Keratinocyte (primary cell): Measurements from ENCODE around the gene TBC1D4. TPM values are rescaled to one million over a fixed set of nuclear protein-coding genes. Genes with fewer than 3 reads are reported as not detected.
A peak's percentile ranks its signal among the peaks of the same experiment; 100 is the strongest.

Experiments
- DNase-seq: peaks from one replicate; pipeline ENCODE4 v3.0.0-alpha.2; 2011; ENCODE audit warnings: low read depth, missing footprints, low spot score
- FAIRE-seq: peaks from 2 replicates; lab custom pipeline; 2011; peaks lifted over from hg19 to GRCh38; lab: Jason Lieb, UNC
- H2AFZ ChIP-seq: 2 replicates; pipeline ENCODE4 v1.6.0; 2012; ENCODE audit warnings: low read length, control low read depth, inconsistent platforms; ENCODE audit not compliant: control insufficient read depth
- H3K27ac ChIP-seq: 2 replicates; pipeline ENCODE4 v1.5.1; 2011; ENCODE audit warnings: low read length; ENCODE audit not compliant: control insufficient read depth, insufficient read depth
- H3K27me3 ChIP-seq: 3 replicates; pipeline ENCODE4 v1.6.0; 2011; ENCODE audit warnings: low read length; ENCODE audit not compliant: control insufficient read depth, insufficient read depth; ENCODE audit errors: extremely low read depth
- H3K36me3 ChIP-seq, 2 experiments: 2 replicates in 1 of 2; 3 replicates in 1 of 2; pipeline ENCODE4 v1.5.1; 2011; ENCODE audit warnings: low read length in 2 of 2, mild to moderate bottlenecking in 1 of 2; ENCODE audit not compliant: control insufficient read depth in 2 of 2, insufficient read depth in 2 of 2; ENCODE audit errors: extremely low read depth in 1 of 2
- H3K4me1 ChIP-seq: 3 replicates; pipeline ENCODE4 v1.5.1; 2011; ENCODE audit warnings: low read length; ENCODE audit not compliant: control insufficient read depth, insufficient read depth; ENCODE audit errors: extremely low read depth
- H3K4me2 ChIP-seq: 3 replicates; pipeline ENCODE4 v1.6.0; 2011; ENCODE audit warnings: low read depth, low read length; ENCODE audit not compliant: control insufficient read depth, insufficient read depth; ENCODE audit errors: extremely low read depth
- H3K4me3 ChIP-seq, 3 experiments: fragments of 200-600 bp in 1 of 3; sonication (generic) in 1 of 3; 2 replicates in 2 of 3; 3 replicates in 1 of 3; pipeline ENCODE4 v1.5.1; 2011 to 2016; ENCODE audit warnings: low read length in 3 of 3, mild to moderate bottlenecking in 3 of 3, control low read depth in 2 of 3, inconsistent platforms in 1 of 3, low read depth in 1 of 3, mixed read lengths in 1 of 3, mixed run types in 1 of 3, moderate library complexity in 1 of 3; ENCODE audit not compliant: control insufficient read depth in 2 of 3, insufficient read depth in 2 of 3; ENCODE audit errors: extremely low read depth in 1 of 3
- H3K79me2 ChIP-seq: 2 replicates; pipeline ENCODE4 v1.6.0; 2012; ENCODE audit warnings: low read length; ENCODE audit not compliant: control insufficient read depth, insufficient read depth
- H3K9ac ChIP-seq: 3 replicates; pipeline ENCODE4 v1.6.0; 2011; ENCODE audit warnings: low read length; ENCODE audit not compliant: control insufficient read depth, insufficient read depth; ENCODE audit errors: extremely low read depth
- H3K9me1 ChIP-seq: 3 replicates; pipeline ENCODE4 v1.6.0; 2011; ENCODE audit warnings: low read length; ENCODE audit not compliant: control insufficient read depth, insufficient read depth; ENCODE audit errors: extremely low read depth
- H3K9me3 ChIP-seq: 2 replicates; pipeline ENCODE4 v1.5.1; 2012; ENCODE audit warnings: low read depth, low read length; ENCODE audit not compliant: control insufficient read depth
- H4K20me1 ChIP-seq: 3 replicates; pipeline ENCODE4 v1.6.0; 2011; ENCODE audit warnings: low read length; ENCODE audit not compliant: control insufficient read depth, insufficient read depth; ENCODE audit errors: extremely low read depth
- CTCF ChIP-seq, 3 experiments: IDR thresholded peaks in 1 of 3; conservative IDR thresholded peaks in 1 of 3; optimal IDR thresholded peaks in 1 of 3; 2 replicates in 2 of 3; 3 replicates in 1 of 3; pipeline versions ENCODE3 to v1.5.1; 2011; ENCODE audit warnings: low read length in 3 of 3, mild to moderate bottlenecking in 3 of 3, moderate library complexity in 2 of 3, control low read depth in 1 of 3, inconsistent platforms in 1 of 3; ENCODE audit not compliant: insufficient read depth in 2 of 3; ENCODE audit errors: extremely low read depth in 1 of 3
- EZH2 ChIP-seq: IDR thresholded peaks from one replicate; pipeline ENCODE4 v1.6.1; 2012; ENCODE audit warnings: inconsistent platforms, mild to moderate bottlenecking, low read length, moderate library complexity
- dilution Hi-C: fragments of 300-500 bp; cut with MboI; formaldehyde crosslinking; loops from one replicate; pipeline ENCODE4 v1.7.0; 2020; ENCODE audit warnings: low sequenced_read_pairs; ENCODE audit not compliant: extremely low pct_ligation_motif_present
- polyA plus RNA-seq, 5 experiments: library from polyadenylated mRNA; depleted of rRNA in 3 of 5; stranded (reverse) in 3 of 5; stranded (forward) in 1 of 5; unstranded in 1 of 5; fragments of >200 nt; gene quantifications; 1 replicate in 1 of 5; 2 replicates in 3 of 5; 3 replicates in 1 of 5; pipeline versions ENCODE4 v1.2.1 to v1.2.3, GENCODE V29; 2011 to 2012; ENCODE audit warnings: missing spikeins in 2 of 5, low read depth in 1 of 5, low replicate concordance in 1 of 5

The TBC1D4 gene
- polyA plus RNA-seq, 1 donor (not counting 4 experiments of a cell fraction or from before 2014, with no cell fraction given): 14.2 TPM

GRCh38 chr13:75330770-75331169, 151.2 kb downstream of the TBC1D4 start:
- Histone ChIP-seq H3K4me2 (no peak overlapping the region), H3K36me3 (peaks cover 0 to 2% of the 10 kb centered on the region in 2 experiments), H3K9me1 (no peaks in the 10 kb centered on the region), H3K27ac (no peak overlapping the region), H3K4me1 (peaks cover 25% of the 10 kb centered on the region), H4K20me1 (no peaks in the 10 kb centered on the region), H3K4me3 (no peak overlapping the region), H2AFZ (no peak overlapping the region), H3K27me3 (no peaks in the 10 kb centered on the region), H3K79me2 (no peaks in the 10 kb centered on the region), H3K9me3 (no peaks in the 10 kb centered on the region), H3K9ac (no peak overlapping the region)
- dilution Hi-C loops: no loop called here
- DNase-seq (no peak), FAIRE-seq (no peak)
- TF ChIP-seq EZH2 (no peak), CTCF (optimal IDR thresholded peaks at IDR 0.05 in 1 of 3, IDR thresholded peaks at IDR 0.05 in 1 of 3, conservative IDR thresholded peaks at IDR 0.05 in 1 of 3; ENCODE audit: extremely low read depth in 1 of 3, insufficient read depth in 2 of 3, low read length in 3 of 3) (no peak)

GRCh38 chr13:75329723-75330122, 152.2 kb downstream of the TBC1D4 start:
- H4K20me1 ChIP-seq: no peaks in the 10 kb centered on the region
- H3K9ac ChIP-seq: peak overlapping the region; percentile 25
- DNase-seq (no peak), FAIRE-seq (peak; percentile 76)
- H3K79me2 ChIP-seq: no peaks in the 10 kb centered on the region
- no peak for TF ChIP-seq EZH2
- no peak for TF ChIP-seq CTCF (optimal IDR thresholded peaks at IDR 0.05 in 1 of 3, IDR thresholded peaks at IDR 0.05 in 1 of 3, conservative IDR thresholded peaks at IDR 0.05 in 1 of 3; ENCODE audit: extremely low read depth in 1 of 3, insufficient read depth in 2 of 3, low read length in 3 of 3)
- peak overlapping the region; percentile 3 for H3K4me2 ChIP-seq
- H3K9me1 ChIP-seq: no peaks in the 10 kb centered on the region
- H3K4me3 ChIP-seq: no peak overlapping the region
- no peaks in the 10 kb centered on the region for H3K9me3 ChIP-seq
- H3K27me3 ChIP-seq: no peaks in the 10 kb centered on the region
- peak overlapping the region; percentile 18 for H3K27ac ChIP-seq
- dilution Hi-C loops: no loop called here
- peaks cover 25% of the 10 kb centered on the region for H3K4me1 ChIP-seq
- no peaks in the 10 kb centered on the region for H3K36me3 ChIP-seq
- peak overlapping the region; percentile 13 for H2AFZ ChIP-seq
